HCT116 (cell line): ENCODE data around the gene RBFOX2. TPM values are rescaled to one million over a fixed set of nuclear protein-coding genes. Genes with fewer than 3 reads are reported as not detected.

Experiments
- ATAC-seq: fragments of 200-7000 bp; cut with Tn5 transposase; 2 replicates; pipeline ENCODE4 v1.9.1; 2020; ENCODE audit warnings: mild to moderate bottlenecking, moderate library complexity
- BruUV-seq: library from RNA; stranded (reverse); fragments of 400-500 nt; replicated peaks from 2 replicates; lab custom pipeline; 2021; lab: Mats Ljungman, UMichigan
- CTCF ChIA-PET: fragments of 300-600 bp; sonication (Branson Sonifier 250); formaldehyde crosslinking; loops from one replicate; lab custom pipeline; 2021; ENCODE audit warnings: antibody characterized with exemption; lab: Charles Lee
- POLR2A ChIA-PET: fragments of 300-600, 350-600 bp; sonication (Branson Sonifier 250); formaldehyde crosslinking; loops from one replicate; lab custom pipeline; 2021; ENCODE audit warnings: antibody characterized with exemption; lab: Charles Lee
- RAD21 ChIA-PET, 2 experiments: fragments of 300-600 bp; sonication (Branson Sonifier 250); formaldehyde crosslinking; loops; one replicate each; lab custom pipeline; 2023; ENCODE audit warnings: low total read pairs in 2 of 2; ENCODE audit not compliant: uncharacterized antibody in 2 of 2, unreplicated experiment in 2 of 2, low non-redundant PET in 1 of 2; lab: Charles Lee
- DNase-seq: peaks from one replicate; pipeline ENCODE4 v3.0.0-alpha.2; 2010; ENCODE audit warnings: low read depth, low spot score
- H2AFZ ChIP-seq: fragments of 200-600 bp; shearing (Covaris generic), sonication (generic); 2 replicates; pipeline ENCODE4 v1.6.1; 2017; ENCODE audit warnings: low read depth, mixed run types, mixed read lengths, antibody characterized with exemption, low read length; ENCODE audit not compliant: poor library complexity, severe bottlenecking
- H3K27ac ChIP-seq: 2 replicates; pipeline ENCODE4 v1.5.1; 2012; ENCODE audit warnings: low read depth, low read length
- H3K27me3 ChIP-seq: fragments of 200-600 bp; sonication (generic); 2 replicates; pipeline ENCODE4 v1.6.1; 2016; ENCODE audit warnings: mixed run types, low read length, mixed read lengths; ENCODE audit not compliant: insufficient read depth
- H3K36me3 ChIP-seq, 2 experiments: fragments of 200-500 bp in 1 of 2; fragments of 200-600 bp in 1 of 2; sonication (Bioruptor generic) in 1 of 2; sonication (generic) in 1 of 2; 2 replicates each; pipeline versions ENCODE4 v1.5.1 to v1.6.1; 2014 to 2016; ENCODE audit warnings: low read length in 2 of 2, inconsistent platforms in 1 of 2, mixed read lengths in 1 of 2, mixed run types in 1 of 2; ENCODE audit not compliant: insufficient read depth in 2 of 2, control insufficient read depth in 1 of 2
- H3K4me1 ChIP-seq, 2 experiments: fragments of 200-600 bp in 1 of 2; sonication (generic) in 1 of 2; 2 replicates each; pipeline versions ENCODE4 v1.5.1 to v1.6.1; 2012 to 2017; ENCODE audit warnings: low read length in 2 of 2, inconsistent platforms in 1 of 2, mild to moderate bottlenecking in 1 of 2, mixed read lengths in 1 of 2, mixed run types in 1 of 2, moderate library complexity in 1 of 2; ENCODE audit not compliant: insufficient read depth in 2 of 2, control insufficient read depth in 1 of 2
- H3K4me2 ChIP-seq: fragments of 200-600 bp; sonication (generic); 2 replicates; pipeline ENCODE4 v1.6.1; 2017; ENCODE audit warnings: mixed run types, low read length, mixed read lengths
- H3K4me3 ChIP-seq, 2 experiments: fragments of 200-600 bp in 1 of 2; sonication (generic) in 1 of 2; replicated peaks in 1 of 2; 2 replicates each; pipeline ENCODE4 v1.5.1; 2011 to 2016; ENCODE audit warnings: low read length in 2 of 2, control low read depth in 1 of 2, low read depth in 1 of 2, mild to moderate bottlenecking in 1 of 2, mixed read lengths in 1 of 2, mixed run types in 1 of 2
- H3K79me2 ChIP-seq: fragments of 200-600 bp; sonication (generic); 2 replicates; pipeline ENCODE4 v1.6.1; 2017; ENCODE audit warnings: mild to moderate bottlenecking, mixed run types, low read length, moderate library complexity, mixed read lengths; ENCODE audit not compliant: insufficient read depth
- H3K9ac ChIP-seq: fragments of 200-600 bp; sonication (generic); 2 replicates; pipeline ENCODE4 v1.6.1; 2016; ENCODE audit warnings: low read length, mixed read lengths
- H3K9me2 ChIP-seq: fragments of 200-600 bp; sonication (generic), shearing (Covaris generic); 2 replicates; pipeline ENCODE4 v1.6.1; 2017; ENCODE audit warnings: mixed run types, mild to moderate bottlenecking, moderate library complexity; ENCODE audit not compliant: insufficient read depth
- H3K9me3 ChIP-seq, 2 experiments: fragments of 200-500 bp in 1 of 2; fragments of 200-600 bp in 1 of 2; sonication (Bioruptor generic) in 1 of 2; sonication (generic) in 1 of 2; 2 replicates each; pipeline ENCODE4 v1.6.1; 2014 to 2017; ENCODE audit warnings: low read length in 2 of 2, mixed read lengths in 2 of 2, inconsistent platforms in 1 of 2, low read depth in 1 of 2, mild to moderate bottlenecking in 1 of 2, mixed run types in 1 of 2, moderate library complexity in 1 of 2; ENCODE audit not compliant: control insufficient read depth in 1 of 2, insufficient read depth in 1 of 2
- H4K20me1 ChIP-seq: fragments of 200-600 bp; sonication (generic), shearing (Covaris generic); 2 replicates; pipeline ENCODE4 v1.6.1; 2017; ENCODE audit warnings: mixed run types, mild to moderate bottlenecking, moderate library complexity; ENCODE audit not compliant: insufficient read depth
- CBX3 ChIP-seq: IDR thresholded peaks from 2 replicates; pipeline ENCODE4 v1.6.1; 2012; ENCODE audit warnings: low read depth
- CEBPB ChIP-seq: IDR thresholded peaks from 2 replicates; pipeline ENCODE4 v1.6.1; 2012; ENCODE audit warnings: low read depth
- EGR1 ChIP-seq: IDR thresholded peaks from 2 replicates; pipeline ENCODE4 v1.6.1; 2012; ENCODE audit warnings: low read depth
- ELF1 ChIP-seq: IDR thresholded peaks from 2 replicates; pipeline ENCODE4 v1.6.1; 2012; ENCODE audit warnings: low read depth, borderline replicate concordance
- EZH2phosphoT487 ChIP-seq: fragments of 200-600 bp; IDR thresholded peaks from 2 replicates; pipeline ENCODE4 v1.6.1; 2018; ENCODE audit warnings: antibody characterized with exemption, borderline replicate concordance
- FOSL1 ChIP-seq: IDR thresholded peaks from 2 replicates; pipeline ENCODE4 v1.6.1; 2012; ENCODE audit warnings: low read depth
- JUND ChIP-seq: IDR thresholded peaks from 2 replicates; pipeline ENCODE4 v1.6.1; 2012
- POLR2A ChIP-seq: IDR thresholded peaks from 2 replicates; pipeline ENCODE4 v1.7.0; 2011; ENCODE audit warnings: borderline replicate concordance; ENCODE audit not compliant: insufficient read depth, insufficient read length; ENCODE audit errors: extremely low read depth
- POLR2AphosphoS5 ChIP-seq: IDR thresholded peaks from 2 replicates; pipeline ENCODE4 v1.6.1; 2011; ENCODE audit warnings: mild to moderate bottlenecking, low read depth, low read length, moderate library complexity
- RAD21 ChIP-seq: IDR thresholded peaks from 2 replicates; pipeline ENCODE4 v1.6.1; 2012; ENCODE audit warnings: low read depth, mild to moderate bottlenecking
- SIN3A ChIP-seq: IDR thresholded peaks from 2 replicates; pipeline ENCODE4 v1.6.1; 2012; ENCODE audit warnings: low read depth
- SP1 ChIP-seq: IDR thresholded peaks from 2 replicates; pipeline ENCODE4 v1.6.1; 2012; ENCODE audit warnings: low read depth
- TCF7L2 ChIP-seq: IDR thresholded peaks from 2 replicates; pipeline ENCODE4 v1.7.0; 2011; ENCODE audit warnings: borderline replicate concordance, inconsistent platforms; ENCODE audit not compliant: insufficient read depth, insufficient read length; ENCODE audit errors: extremely low read depth
- YY1 ChIP-seq: IDR thresholded peaks from 2 replicates; pipeline ENCODE4 v1.6.1; 2011; ENCODE audit warnings: low read length, low read depth, moderate library complexity, mild to moderate bottlenecking; ENCODE audit not compliant: insufficient replicate concordance; ENCODE audit errors: extremely low read depth
- ZFX ChIP-seq: fragments of 450-650 bp; IDR thresholded peaks from 2 replicates; pipeline ENCODE4 v1.6.1; 2017
- ZNF274 ChIP-seq: fragments of 200-500 bp; sonication (Bioruptor generic); IDR thresholded peaks from 2 replicates; pipeline ENCODE4 v1.6.1; 2014; ENCODE audit warnings: mild to moderate bottlenecking, low read depth, low read length, inconsistent platforms
- intact Hi-C: fragments of 100-400 bp; cut with micrococcal nuclease; formaldehyde crosslinking; loops from 2 replicates; pipeline ENCODE4 v1.10.0; 2022
- total RNA-seq: library from RNA; stranded (reverse); gene quantifications from one replicate; pipeline ENCODE4 v1.2.1, GENCODE V29; 2021; ENCODE audit not compliant: unreplicated experiment
- TF ChIP-seq, protein P1 (sequence below): IDR thresholded peaks from 2 replicates; pipeline ENCODE4 v1.6.1; 2012
- TF ChIP-seq, protein P2 (sequence below): IDR thresholded peaks from 2 replicates; pipeline ENCODE4 v1.6.1; 2012

RBFOX2 gene
- total RNA-seq, 1 experiment from 2014 or later: 83.9 TPM

DNA sequence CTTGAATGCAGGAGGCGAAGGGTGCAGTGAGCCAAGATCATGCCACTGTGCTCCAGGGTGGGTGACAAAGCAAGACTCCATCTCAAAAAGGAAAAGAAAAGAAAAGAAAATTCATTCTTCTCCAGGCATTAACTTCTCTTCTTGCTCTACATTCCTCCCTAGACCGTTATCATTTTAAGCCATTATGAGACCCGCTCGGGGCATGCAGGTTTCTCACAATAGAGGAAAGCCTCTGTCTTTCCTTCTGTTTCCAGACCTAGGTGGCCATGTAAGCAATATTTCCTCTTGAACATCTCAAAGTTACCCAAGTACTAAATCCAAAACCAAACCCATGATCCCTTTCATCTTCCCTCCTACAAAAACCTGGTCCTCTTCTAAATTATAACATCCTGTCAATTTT lies 139.6 kb downstream of the RBFOX2 start:
- ATAC-seq (no peak), DNase-seq (no peak)
- no peak for TF ChIP-seq EGR1
- no peak for TF ChIP-seq RAD21
- TF ChIP-seq JUND: no peak
- TF ChIP-seq POLR2AphosphoS5: no peak
- TF ChIP-seq EZH2phosphoT487: no peak
- no peak for TF ChIP-seq CEBPB
- no peak for TF ChIP-seq ZFX
- TF ChIP-seq, protein P1, sequence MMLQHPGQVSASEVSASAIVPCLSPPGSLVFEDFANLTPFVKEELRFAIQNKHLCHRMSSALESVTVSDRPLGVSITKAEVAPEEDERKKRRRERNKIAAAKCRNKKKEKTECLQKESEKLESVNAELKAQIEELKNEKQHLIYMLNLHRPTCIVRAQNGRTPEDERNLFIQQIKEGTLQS: no peak
- TF ChIP-seq, protein P2, sequence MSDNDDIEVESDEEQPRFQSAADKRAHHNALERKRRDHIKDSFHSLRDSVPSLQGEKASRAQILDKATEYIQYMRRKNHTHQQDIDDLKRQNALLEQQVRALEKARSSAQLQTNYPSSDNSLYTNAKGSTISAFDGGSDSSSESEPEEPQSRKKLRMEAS: no peak
- TF ChIP-seq SP1: no peak
- TF ChIP-seq SIN3A: no peak
- no peak for TF ChIP-seq ELF1
- no peak for TF ChIP-seq TCF7L2
- no peak for TF ChIP-seq CBX3
- no peak for TF ChIP-seq ZNF274
- TF ChIP-seq POLR2A: no peak
- TF ChIP-seq FOSL1: no peak
- no peak for TF ChIP-seq YY1
- TF ChIP-seq, all 23 proteins: peak for 0
- no peak overlapping the region for H2AFZ ChIP-seq
- RAD21 ChIA-PET: no interaction called here
- no peaks in the 10 kb centered on the region for H3K27me3 ChIP-seq
- H3K4me3 ChIP-seq: no peak overlapping the region
- CTCF ChIA-PET: no interaction called here
- no peak overlapping the region for H3K27ac ChIP-seq
- no peaks in the 10 kb centered on the region for H3K9me2 ChIP-seq
- POLR2A ChIA-PET: no interaction called here
- H3K36me3 ChIP-seq: no peaks in the 10 kb centered on the region
- peaks cover 9 to 30% of the 10 kb centered on the region in 2 experiments for H3K4me1 ChIP-seq
- intact Hi-C loops: no loop called here
- H3K9ac ChIP-seq: no peak overlapping the region
- peaks cover 65% of the 10 kb centered on the region for H3K79me2 ChIP-seq
- H3K4me2 ChIP-seq: no peak overlapping the region
- no peaks in the 10 kb centered on the region for H3K9me3 ChIP-seq
- no peaks in the 10 kb centered on the region for H4K20me1 ChIP-seq
- BruUV-seq: no TSS peak
